HEK293T (cell line): ENCODE measurements around the gene CCDC40.

ENCODE experiments used
- CTCF ChIA-PET: fragments of 350-600 bp; formaldehyde crosslinking; extraction: SDS; loops from one replicate; lab custom pipeline; 2021; ENCODE audit warnings: antibody characterized with exemption, inconsistent platforms; lab: Yijun Ruan, JAX
- POLR2A ChIA-PET: fragments of 350-600 bp; formaldehyde crosslinking; extraction: SDS; loops from one replicate; lab custom pipeline; 2020; ENCODE audit warnings: antibody characterized with exemption, inconsistent platforms; lab: Yijun Ruan, JAX
- DNase-seq: peaks from one replicate; pipeline ENCODE4 v3.0.0; 2012; ENCODE audit warnings: mixed read lengths; ENCODE audit errors: extremely low spot score
- ARNT ChIP-seq: fragments of 450-650 bp; IDR thresholded peaks from 2 replicates; pipeline ENCODE4 v1.6.1; 2017; ENCODE audit warnings: mild to moderate bottlenecking
- BHLHE40 ChIP-seq: fragments of 450-650 bp; IDR thresholded peaks from 2 replicates; pipeline ENCODE4 v1.6.1; 2016; ENCODE audit warnings: mild to moderate bottlenecking, moderate library complexity, borderline replicate concordance
- CTBP1 ChIP-seq: fragments of 450-650 bp; IDR thresholded peaks from 2 replicates; pipeline ENCODE4 v1.6.1; 2016; ENCODE audit warnings: borderline replicate concordance
- ELF4 ChIP-seq: fragments of 450-650 bp; IDR thresholded peaks from 2 replicates; pipeline ENCODE4 v1.6.1; 2017; ENCODE audit warnings: antibody characterized with exemption
- FOXA1 ChIP-seq: fragments of 450-650 bp; IDR thresholded peaks from 2 replicates; pipeline ENCODE4 v1.6.1; 2016; ENCODE audit warnings: mild to moderate bottlenecking
- FOXK2 ChIP-seq: fragments of 450-650 bp; IDR thresholded peaks from 2 replicates; pipeline ENCODE4 v1.6.1; 2016; ENCODE audit warnings: mild to moderate bottlenecking
- FOXM1 ChIP-seq: fragments of 450-650 bp; IDR thresholded peaks from 2 replicates; pipeline ENCODE4 v1.6.1; 2017; ENCODE audit warnings: mild to moderate bottlenecking, borderline replicate concordance
- HDGF ChIP-seq: fragments of 450-650 bp; IDR thresholded peaks from 2 replicates; pipeline ENCODE4 v1.6.1; 2017; ENCODE audit warnings: antibody characterized with exemption, borderline replicate concordance
- L3MBTL2 ChIP-seq: fragments of 450-650 bp; conservative IDR thresholded peaks from 2 replicates; pipeline ENCODE4 v1.6.1; 2016; ENCODE audit warnings: mild to moderate bottlenecking
- LEF1 ChIP-seq: fragments of 450-650 bp; IDR thresholded peaks from 2 replicates; pipeline ENCODE4 v1.6.1; 2017; ENCODE audit warnings: mild to moderate bottlenecking, borderline replicate concordance
- NFRKB ChIP-seq: fragments of 450-650 bp; IDR thresholded peaks from 2 replicates; pipeline ENCODE4 v1.6.1; 2016; ENCODE audit warnings: mild to moderate bottlenecking, moderate library complexity
- PKNOX1 ChIP-seq: fragments of 450-650 bp; IDR thresholded peaks from 2 replicates; pipeline ENCODE4 v1.6.1; 2016
- SP1 ChIP-seq: fragments of 450-650 bp; IDR thresholded peaks from 2 replicates; pipeline ENCODE4 v1.6.1; 2017
- SUZ12 ChIP-seq: fragments of 450-650 bp; IDR thresholded peaks from 2 replicates; pipeline ENCODE4 v1.6.1; 2016; ENCODE audit warnings: mild to moderate bottlenecking
- TARDBP ChIP-seq: fragments of 450-650 bp; IDR thresholded peaks from 2 replicates; pipeline ENCODE4 v1.6.1; 2016
- ZNF384 ChIP-seq: fragments of 450-650 bp; IDR thresholded peaks from 2 replicates; pipeline ENCODE4 v1.6.1; 2016

The CCDC40 gene

GRCh38 chr17:80021600-80021999 is 14.8 kb upstream of the CCDC40 start:
- CTCF ChIA-PET: no interaction called here
- POLR2A ChIA-PET: interaction anchor here (1.2 kb wide), 1 partner anchor 28 kb away, joined by 4 read pairs; no protein-coding TSS in a partner anchor
- no peak for DNase-seq
- TF ChIP-seq CTBP1 (no peak), TARDBP (peak; percentile 60; the same call in 1 of the 2 replicates)

GRCh38 chr17:80023481-80024205 is 12.8 kb upstream of the CCDC40 start:
- ChIA-PET CTCF (no interaction called here), POLR2A (no interaction called here)
- DNase-seq: no peak
- no peak for TF ChIP-seq ELF4
- no peak for TF ChIP-seq LEF1
- no peak for TF ChIP-seq SP1
- TF ChIP-seq ZNF384: no peak
- TF ChIP-seq ARNT: no peak
- no peak for TF ChIP-seq HDGF
- TF ChIP-seq BHLHE40: no peak

DNA sequence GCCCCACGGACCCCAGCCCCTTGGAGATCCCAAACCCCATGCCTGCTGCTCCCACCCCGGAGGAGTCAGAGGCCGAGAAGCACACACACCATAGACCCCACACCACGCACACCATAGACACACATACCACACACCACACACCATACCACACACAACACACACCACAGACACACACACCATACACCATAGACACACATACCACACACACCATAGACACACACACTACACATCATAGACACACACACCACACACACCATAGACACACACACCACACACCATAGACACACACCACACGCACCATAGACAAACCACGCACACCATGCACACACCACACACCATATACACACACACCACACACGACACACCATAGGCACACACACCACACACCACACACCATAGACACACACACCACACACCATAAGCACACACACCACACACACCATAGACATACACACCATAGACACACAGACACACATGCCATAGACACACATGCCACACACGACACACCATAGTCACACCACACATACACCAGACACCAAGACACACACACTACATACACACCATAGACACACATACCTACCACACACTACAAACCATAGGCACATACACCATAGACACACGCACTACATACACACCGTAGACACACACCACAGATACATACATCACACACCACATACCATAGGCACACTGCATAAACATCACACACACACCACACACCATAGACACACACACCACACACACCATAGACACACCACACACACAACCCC is 12.1 kb upstream of the CCDC40 start:
- CTCF ChIA-PET: no interaction called here
- POLR2A ChIA-PET: no interaction called here
- no peak for DNase-seq
- TF ChIP-seq TARDBP: peak; percentile 95
- no peak for TF ChIP-seq FOXA1

DNA sequence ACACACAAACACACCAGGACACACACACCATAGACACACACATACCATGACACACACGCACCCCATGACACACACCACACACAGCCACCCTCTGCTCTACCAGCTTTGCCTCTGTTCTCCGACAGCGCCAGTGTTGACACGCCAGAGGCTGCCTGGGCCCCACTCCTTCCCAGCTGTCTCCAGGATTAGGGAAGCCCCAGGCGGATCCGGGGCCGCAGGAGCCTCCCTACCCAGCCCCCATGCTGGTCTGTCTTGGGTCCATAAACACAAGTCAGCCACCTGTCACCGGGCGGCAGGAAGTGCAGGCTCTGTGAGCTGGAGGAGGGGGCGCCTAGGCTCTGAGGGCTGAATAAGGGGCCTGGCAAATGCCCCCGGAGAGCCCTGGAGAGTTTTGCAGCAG is 11.3 kb upstream of the CCDC40 start:
- TF ChIP-seq PKNOX1 (no peak), FOXK2 (no peak), BHLHE40 (no peak), TARDBP (no peak), ZNF384 (no peak), LEF1 (no peak), FOXA1 (no peak), ELF4 (no peak), FOXM1 (no peak), SUZ12 (no peak), SP1 (no peak), CTBP1 (no peak), L3MBTL2 (no peak), ARNT (no peak), HDGF (no peak), NFRKB (no peak)
- DNase-seq: no peak
- POLR2A ChIA-PET: interaction anchor here (0.7 to 1.8 kb wide), 2 partner anchors 21 to 31 kb away, joined by 4 to 5 read pairs; no protein-coding TSS in a partner anchor
- CTCF ChIA-PET: no interaction called here

DNA sequence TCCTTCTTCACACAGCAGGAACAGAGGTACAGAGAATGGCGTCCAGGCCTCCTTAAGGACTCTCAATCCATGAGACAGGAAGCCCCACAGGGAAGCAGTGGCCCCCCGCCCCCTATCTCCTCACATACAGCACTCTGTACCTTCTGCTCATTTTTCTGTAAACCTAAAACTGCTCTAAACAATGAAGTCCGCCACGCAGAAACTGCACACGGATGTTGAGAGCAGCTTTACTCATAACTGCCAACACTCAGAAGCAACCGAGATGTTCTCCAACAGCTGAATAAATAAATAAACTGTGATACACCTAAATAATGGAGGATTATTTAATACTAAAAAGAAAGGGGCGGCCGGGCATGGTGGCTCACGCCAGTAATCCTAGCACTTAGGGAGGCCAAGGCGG is 10.6 kb upstream of the CCDC40 start:
- TF ChIP-seq FOXK2 (no peak), ELF4 (no peak), SUZ12 (no peak), HDGF (no peak), PKNOX1 (no peak)
- no peak for DNase-seq
- CTCF ChIA-PET: no interaction called here
- POLR2A ChIA-PET: interaction anchor here (0.7 to 1.8 kb wide), 2 partner anchors 22 to 32 kb away, joined by 4 to 5 read pairs; no protein-coding TSS in a partner anchor

DNA sequence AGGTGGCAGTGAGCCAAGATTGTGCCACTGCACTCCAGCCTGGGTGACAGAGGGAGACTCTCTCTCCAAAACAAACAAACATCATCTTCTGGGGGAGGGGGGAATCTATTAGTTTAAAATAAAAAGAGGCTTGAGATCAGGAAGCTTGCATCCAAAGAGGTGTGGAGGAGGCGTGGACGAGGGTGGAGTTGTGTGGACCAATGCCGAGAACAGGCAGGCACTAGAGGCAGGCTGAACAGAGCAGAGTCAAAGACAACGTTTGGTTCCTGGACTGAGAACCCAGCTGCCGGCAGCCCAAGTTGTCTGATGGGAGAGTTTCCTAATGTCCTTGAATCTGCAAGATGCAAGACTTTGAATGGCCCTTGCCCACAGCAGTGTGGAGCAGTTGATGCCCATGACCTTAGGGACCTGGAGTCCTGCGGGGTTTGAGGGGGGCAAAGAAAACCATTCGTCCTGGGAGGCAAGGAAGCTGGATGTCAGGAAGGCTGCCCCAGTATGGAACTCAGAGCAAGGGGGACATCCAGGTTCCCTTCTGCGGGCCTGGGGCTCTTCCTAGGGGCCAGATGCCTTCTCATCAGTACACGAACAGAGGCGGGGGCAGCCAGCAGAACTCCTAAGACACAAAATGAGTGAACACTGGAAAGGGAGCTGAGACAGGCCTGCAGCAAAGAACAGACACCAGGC is 9.9 kb upstream of the CCDC40 start:
- DNase-seq: no peak
- ChIA-PET CTCF (no interaction called here), POLR2A (interaction anchor here (1.1 to 1.8 kb wide), 3 partner anchors 8 to 428 kb away, joined by 3 to 5 read pairs (median 4); no protein-coding TSS in a partner anchor)
- TF ChIP-seq FOXM1: no peak
- no peak for TF ChIP-seq BHLHE40
- TF ChIP-seq TARDBP: no peak

- no peak for DNase-seq
- no peak for TF ChIP-seq SP1
- TF ChIP-seq TARDBP: no peak
- no peak for TF ChIP-seq HDGF
- TF ChIP-seq ARNT: no peak
- TF ChIP-seq NFRKB: no peak
- TF ChIP-seq ZNF384: no peak
- TF ChIP-seq BHLHE40: no peak
- TF ChIP-seq PKNOX1: no peak
- TF ChIP-seq L3MBTL2: no peak
- no peak for TF ChIP-seq FOXK2
- no peak for TF ChIP-seq LEF1
- TF ChIP-seq FOXM1: no peak
- no peak for TF ChIP-seq CTBP1
- CTCF ChIA-PET: no interaction called here
- POLR2A ChIA-PET: interaction anchor here (1.1 kb wide), 2 partner anchors 8 to 428 kb away, joined by 3 to 4 read pairs; no protein-coding TSS in a partner anchor
These were observed 9.4 kb upstream of the CCDC40 start for GRCh38 chr17:80027043-80027435.
